IMR-90 (cell line): Measurements from ENCODE around the gene GRM8. TPM values are rescaled to one million over a fixed set of nuclear protein-coding genes. Genes with fewer than 3 reads are reported as not detected.

ENCODE experiments used
- ATAC-seq: fragments of 200-7000 bp; cut with Tn5 transposase; 2 replicates; pipeline ENCODE4 v1.9.1; 2020; ENCODE audit warnings: low read depth, mild to moderate bottlenecking, moderate library complexity
- BruUV-seq: library from RNA; stranded (reverse); fragments of 400-500 nt; replicated peaks from 2 replicates; lab custom pipeline; 2021; lab: Mats Ljungman, UMichigan
- CTCF ChIA-PET: fragments of 300-600 bp; formaldehyde crosslinking; extraction: SDS; loops from one replicate; lab custom pipeline; 2021; ENCODE audit warnings: antibody characterized with exemption; lab: Yijun Ruan, JAX
- POLR2A ChIA-PET: fragments of 300-600 bp; sonication (Branson Sonifier 250); formaldehyde crosslinking; loops from one replicate; lab custom pipeline; 2022; ENCODE audit warnings: antibody characterized with exemption; ENCODE audit not compliant: unreplicated experiment; lab: Charles Lee
- DNase-seq: peaks from one replicate; pipeline ENCODE4 v3.0.0; 2013
- H2AFZ ChIP-seq: replicated peaks from 2 replicates; pipeline ENCODE3; 2013; ENCODE audit warnings: low read length, mild to moderate bottlenecking; ENCODE audit not compliant: poor library complexity
- H2AK5ac ChIP-seq: 2 replicates; pipeline ENCODE4 v1.6.1; 2013; ENCODE audit warnings: low read depth, low read length, inconsistent platforms
- H2AK9ac ChIP-seq: replicated peaks from 2 replicates; pipeline ENCODE3; 2013; ENCODE audit warnings: mild to moderate bottlenecking, low read depth, low read length, moderate library complexity; ENCODE audit not compliant: poor library complexity
- H2BK120ac ChIP-seq: 2 replicates; pipeline ENCODE4 v1.6.1; 2013; ENCODE audit warnings: low read depth, low read length, inconsistent platforms
- H2BK15ac ChIP-seq: 3 replicates; pipeline ENCODE4 v1.6.1; 2013; ENCODE audit warnings: low read depth, low read length, inconsistent platforms
- H2BK20ac ChIP-seq: 2 replicates; pipeline ENCODE4 v1.6.1; 2013; ENCODE audit warnings: low read depth, mild to moderate bottlenecking, inconsistent platforms, low read length, moderate library complexity
- H2BK5ac ChIP-seq: 2 replicates; pipeline ENCODE4 v1.6.1; 2013; ENCODE audit warnings: mild to moderate bottlenecking, low read depth, low read length, inconsistent platforms; ENCODE audit not compliant: poor library complexity, severe bottlenecking
- H3K14ac ChIP-seq: replicated peaks from 2 replicates; pipeline ENCODE4 v1.6.1; 2013; ENCODE audit warnings: low read depth, low read length, inconsistent platforms
- H3K18ac ChIP-seq: 2 replicates; pipeline ENCODE4 v1.6.1; 2013; ENCODE audit warnings: low read depth, low read length, control low read depth
- H3K23ac ChIP-seq: 2 replicates; pipeline ENCODE4 v1.6.1; 2013; ENCODE audit warnings: low read depth, low read length, inconsistent platforms
- H3K27ac ChIP-seq: 2 replicates; pipeline ENCODE4 v1.5.1; 2013; ENCODE audit warnings: mild to moderate bottlenecking, control low read depth, low read length; ENCODE audit not compliant: insufficient read depth
- H3K27me3 ChIP-seq: 2 replicates; pipeline ENCODE4 v1.6.1; 2013; ENCODE audit warnings: low read length; ENCODE audit not compliant: control insufficient read depth, insufficient read depth
- H3K36me3 ChIP-seq: 2 replicates; pipeline ENCODE4 v1.6.1; 2013; ENCODE audit warnings: low read length, mixed read lengths; ENCODE audit not compliant: control insufficient read depth, insufficient read depth
- H3K4ac ChIP-seq: 2 replicates; pipeline ENCODE4 v1.6.1; 2013; ENCODE audit warnings: low read depth, low read length, inconsistent platforms
- H3K4me1 ChIP-seq: 2 replicates; pipeline ENCODE4 v1.6.1; 2013; ENCODE audit warnings: low read length, mixed read lengths; ENCODE audit not compliant: control insufficient read depth, insufficient read depth
- H3K4me2 ChIP-seq: 2 replicates; pipeline ENCODE4 v1.6.1; 2013; ENCODE audit warnings: low read depth, mild to moderate bottlenecking, control low read depth, low read length, moderate library complexity
- H3K4me3 ChIP-seq: 2 replicates; pipeline ENCODE4 v1.5.1; 2013; ENCODE audit warnings: low read depth, mild to moderate bottlenecking, control low read depth, low read length, moderate library complexity; ENCODE audit not compliant: insufficient read depth
- H3K56ac ChIP-seq: 2 replicates; pipeline ENCODE4 v1.6.1; 2013; ENCODE audit warnings: low read length, inconsistent platforms; ENCODE audit not compliant: insufficient read depth; ENCODE audit errors: extremely low read depth
- H3K79me1 ChIP-seq, 2 experiments: 2 replicates each; pipeline ENCODE4 v1.6.1; 2013; ENCODE audit warnings: low read length in 2 of 2, inconsistent platforms in 1 of 2, low read depth in 1 of 2
- H3K9ac ChIP-seq: 2 replicates; pipeline ENCODE4 v1.6.1; 2013; ENCODE audit warnings: low read depth, low read length, control low read depth
- H3K9me1 ChIP-seq: 2 replicates; pipeline ENCODE4 v1.6.1; 2013; ENCODE audit warnings: low read length, inconsistent platforms; ENCODE audit not compliant: insufficient read depth
- H3K9me3 ChIP-seq: 2 replicates; pipeline ENCODE4 v1.6.1; 2013; ENCODE audit warnings: low read length; ENCODE audit not compliant: control insufficient read depth, insufficient read depth
- H4K20me1 ChIP-seq: 2 replicates; pipeline ENCODE4 v1.6.1; 2013; ENCODE audit warnings: low read length, inconsistent platforms; ENCODE audit not compliant: insufficient read depth
- H4K5ac ChIP-seq: 2 replicates; pipeline ENCODE4 v1.6.1; 2013; ENCODE audit warnings: mild to moderate bottlenecking, low read depth, low read length, control low read depth
- H4K8ac ChIP-seq, 2 experiments: 2 replicates each; pipeline ENCODE4 v1.6.1; 2013; ENCODE audit warnings: low read depth in 2 of 2, low read length in 2 of 2, control low read depth in 1 of 2, inconsistent platforms in 1 of 2
- H4K91ac ChIP-seq: 2 replicates; pipeline ENCODE4 v1.6.1; 2013; ENCODE audit warnings: low read depth, low read length, inconsistent platforms; ENCODE audit not compliant: insufficient read depth
- BHLHE40 ChIP-seq: fragments of 150-350 bp; IDR thresholded peaks from 2 replicates; pipeline ENCODE4 v1.6.1; 2016; ENCODE audit warnings: mild to moderate bottlenecking, low read depth, low read length
- CEBPB ChIP-seq: IDR thresholded peaks from 2 replicates; pipeline ENCODE4 v1.6.1; 2012; ENCODE audit warnings: low read depth, low read length, improper control_type of control experiment
- RFX5 ChIP-seq: IDR thresholded peaks from 2 replicates; pipeline ENCODE4 v1.8.0; 2012; ENCODE audit warnings: low read depth, mild to moderate bottlenecking, low read length, moderate library complexity
- WGBS, 2 experiments: methylation state at CpG; one replicate each; pipeline versions ENCODE4 v1.1.5 to v1.1.7; 2013; ENCODE audit warnings: missing lambda C conversion rate in 2 of 2; ENCODE audit not compliant: insufficient read length in 1 of 2; ENCODE audit errors: extremely low coverage in 2 of 2; 5-methylcytosine and 5-hydroxymethylcytosine counted together
- dilution Hi-C: fragments of 300-500 bp; cut with HindIII; formaldehyde crosslinking; loops from one replicate; pipeline ENCODE4 v1.14.3; 2018; ENCODE audit warnings: low sequenced_read_pairs; ENCODE audit not compliant: unreplicated experiment
- in situ Hi-C: fragments of 300-500 bp; cut with MboI; formaldehyde crosslinking; loops from 3 replicates; pipeline ENCODE4 v1.14.3; 2019; ENCODE audit warnings: low sequenced_read_pairs, inconsistent platforms, mixed read lengths
- intact Hi-C: fragments of 100-400 bp; cut with micrococcal nuclease; formaldehyde crosslinking; loops from 2 replicates; pipeline ENCODE4 v1.10.0; 2022
- polyA plus RNA-seq, 3 experiments: library from polyadenylated mRNA; depleted of rRNA; stranded (reverse); fragments of >200 nt; gene quantifications; 2 replicates each; pipeline ENCODE4 v1.2.3, GENCODE V29; 2012; ENCODE audit warnings: low replicate concordance in 1 of 3
- total RNA-seq: library from RNA; depleted of rRNA; stranded (reverse); fragments of >200 nt; gene quantifications from 2 replicates; pipeline ENCODE4 v1.2.3, GENCODE V29; 2012
- TF ChIP-seq, protein P1 (sequence below): fragments of 150-350 bp; IDR thresholded peaks from 2 replicates; pipeline ENCODE4 v1.6.1; 2017; ENCODE audit warnings: mild to moderate bottlenecking, antibody characterized with exemption, low read length, low read depth
- TF ChIP-seq, protein P2 (sequence below): fragments of 150-350 bp; IDR thresholded peaks from 2 replicates; pipeline ENCODE4 v1.6.1; 2016; ENCODE audit warnings: low read depth, mild to moderate bottlenecking, low read length, moderate library complexity, borderline replicate concordance

GRM8 gene
- total and polyA plus RNA-seq, 2 of the 4 experiments (the other 2 are of a cell fraction): not detected

DNA sequence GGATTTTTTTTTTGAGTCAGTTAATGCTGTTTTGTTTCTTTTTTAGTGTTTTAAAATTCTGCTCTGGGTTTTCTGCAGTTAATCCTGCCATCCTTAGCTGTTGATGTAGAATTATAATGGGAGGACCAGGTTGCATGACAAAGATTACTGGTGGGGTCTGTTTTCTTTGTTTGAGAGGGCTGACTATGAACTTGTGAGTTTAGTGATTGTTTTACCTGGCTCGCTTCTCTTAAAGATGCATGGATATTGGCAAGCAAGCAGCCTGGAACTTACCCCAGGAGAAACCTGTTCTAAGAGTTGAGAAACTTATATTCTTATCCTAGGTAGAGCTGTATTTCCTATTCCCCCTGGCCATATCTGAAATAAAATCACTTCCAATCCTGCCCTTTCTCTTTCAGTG lies 727.8 kb downstream of the GRM8 start:
- ChIA-PET CTCF (no interaction called here), POLR2A (no interaction called here)
- Histone ChIP-seq H3K4me1 (no peaks in the 10 kb centered on the region), H3K18ac (no peak overlapping the region), H2BK15ac (no peak overlapping the region), H3K4me2 (no peak overlapping the region), H2AFZ (no peak overlapping the region), H3K56ac (no peak overlapping the region), H3K9ac (no peak overlapping the region), H4K91ac (no peak overlapping the region), H3K79me1 (no peaks in the 10 kb centered on the region), H2BK120ac (no peak overlapping the region), H3K23ac (no peak overlapping the region), H3K36me3 (no peaks in the 10 kb centered on the region), H2AK5ac (no peak overlapping the region), H4K8ac (no peak overlapping the region), H2BK20ac (no peak overlapping the region), H3K9me3 (0 out of 2 replicates have a peak, but pooled peaks cover 4% of the 10 kb centered on the region), H2AK9ac (no peak overlapping the region), H3K9me1 (no peaks in the 10 kb centered on the region), H3K4me3 (no peak overlapping the region), H3K27ac (no peak overlapping the region), H3K4ac (no peak overlapping the region), H2BK5ac (no peak overlapping the region), H4K20me1 (no peaks in the 10 kb centered on the region), H3K27me3 (no peaks in the 10 kb centered on the region), H4K5ac (no peak overlapping the region), H3K14ac (no peak overlapping the region)
- TF ChIP-seq, protein P1, sequence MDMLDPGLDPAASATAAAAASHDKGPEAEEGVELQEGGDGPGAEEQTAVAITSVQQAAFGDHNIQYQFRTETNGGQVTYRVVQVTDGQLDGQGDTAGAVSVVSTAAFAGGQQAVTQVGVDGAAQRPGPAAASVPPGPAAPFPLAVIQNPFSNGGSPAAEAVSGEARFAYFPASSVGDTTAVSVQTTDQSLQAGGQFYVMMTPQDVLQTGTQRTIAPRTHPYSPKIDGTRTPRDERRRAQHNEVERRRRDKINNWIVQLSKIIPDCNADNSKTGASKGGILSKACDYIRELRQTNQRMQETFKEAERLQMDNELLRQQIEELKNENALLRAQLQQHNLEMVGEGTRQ: no peak
- TF ChIP-seq CEBPB (no peak), RFX5 (no peak), BHLHE40 (no peak)
- TF ChIP-seq, protein P2, sequence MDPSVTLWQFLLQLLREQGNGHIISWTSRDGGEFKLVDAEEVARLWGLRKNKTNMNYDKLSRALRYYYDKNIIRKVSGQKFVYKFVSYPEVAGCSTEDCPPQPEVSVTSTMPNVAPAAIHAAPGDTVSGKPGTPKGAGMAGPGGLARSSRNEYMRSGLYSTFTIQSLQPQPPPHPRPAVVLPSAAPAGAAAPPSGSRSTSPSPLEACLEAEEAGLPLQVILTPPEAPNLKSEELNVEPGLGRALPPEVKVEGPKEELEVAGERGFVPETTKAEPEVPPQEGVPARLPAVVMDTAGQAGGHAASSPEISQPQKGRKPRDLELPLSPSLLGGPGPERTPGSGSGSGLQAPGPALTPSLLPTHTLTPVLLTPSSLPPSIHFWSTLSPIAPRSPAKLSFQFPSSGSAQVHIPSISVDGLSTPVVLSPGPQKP: no peak
- DNase-seq: no peak
- no peak for ATAC-seq
- in situ Hi-C loops (no loop called here), dilution Hi-C loops (no loop called here), intact Hi-C loops (no loop called here)
- no CpG with 5 or more reads among the region's 1 CpG for WGBS, 2 experiments
- no TSS peak for BruUV-seq
